Upper lobe of left lung (tissue), 6 donors: ENCODE measurements around the gene DLG2. TPM values are rescaled to one million over a fixed set of nuclear protein-coding genes. Genes with fewer than 3 reads are reported as not detected.

Experiments used
- ATAC-seq, 2 donors: fragments of 200-7000 bp; cut with Tn5 transposase; one replicate each; pipeline ENCODE4 v1.9.1; 2022; ENCODE audit warnings: mild to moderate bottlenecking in 2 of 2, moderate library complexity in 2 of 2; ENCODE audit not compliant: low FRiP score in 2 of 2
- DNase-seq, 2 donors: peaks; one replicate each; pipeline ENCODE4 v3.0.0-alpha.2; 2019 to 2020
- H3K27ac ChIP-seq, 4 donors: fragments of 200-600 bp; sonication (generic); one replicate each; pipeline ENCODE4 v1.5.1; 2016 to 2019
- H3K27me3 ChIP-seq, 4 donors: fragments of 200-600 bp; sonication (generic); one replicate each; pipeline ENCODE4 v1.5.1; 2017 to 2019
- H3K36me3 ChIP-seq, 4 donors: fragments of 200-600 bp; sonication (generic); one replicate each; pipeline ENCODE4 v1.5.1; 2016 to 2019
- H3K4me1 ChIP-seq, 4 donors: fragments of 200-600 bp; sonication (generic); one replicate each; pipeline ENCODE4 v1.5.1; 2018 to 2019
- H3K4me3 ChIP-seq, 4 donors: fragments of 200-600 bp; sonication (generic); one replicate each; pipeline ENCODE4 v1.5.1; 2017 to 2019; ENCODE audit warnings: mild to moderate bottlenecking in 2 of 4, moderate library complexity in 1 of 4
- H3K9me3 ChIP-seq, 4 donors: fragments of 200-600 bp; sonication (generic); one replicate each; pipeline ENCODE4 v1.5.1; 2018 to 2019
- CTCF ChIP-seq, 6 experiments: fragments of 450-650 bp in 4 of 6; fragments of 200-600 bp in 2 of 6; sonication (generic) in 2 of 6; IDR thresholded peaks; one replicate each; pipeline ENCODE4 v1.5.1; 2016 to 2019; ENCODE audit warnings: antibody characterized with exemption in 6 of 6
- EP300 ChIP-seq, 4 donors: sonication (generic); formaldehyde crosslinking; IDR thresholded peaks; one replicate each; pipeline ENCODE4 v1.5.1; 2017; ENCODE audit warnings: antibody characterized with exemption in 4 of 4, control low read depth in 2 of 4
- POLR2A ChIP-seq, 4 donors: fragments of 450-650 bp; IDR thresholded peaks; one replicate each; pipeline ENCODE4 v1.5.1; 2016 to 2017; ENCODE audit warnings: antibody characterized with exemption in 4 of 4, mild to moderate bottlenecking in 2 of 4
- POLR2AphosphoS5 ChIP-seq, 2 donors: sonication (generic); formaldehyde crosslinking; IDR thresholded peaks; one replicate each; pipeline ENCODE4 v1.5.1; 2017; ENCODE audit warnings: antibody characterized with exemption in 2 of 2
- WGBS, 2 donors: methylation state at CpG; one replicate each; pipeline ENCODE4 v1.1.5; 2017 to 2018; 5-methylcytosine and 5-hydroxymethylcytosine counted together
- total RNA-seq, 6 donors: library from RNA; depleted of rRNA in 4 of 6; stranded (reverse); fragments of >200 nt in 4 of 6; gene quantifications; one replicate each; pipeline versions ENCODE4 v1.1.0 to v1.2.1, GENCODE V29; 2016 to 2021
- donor health status: DM: no; HTN: no; CAD: no; lungs with moderate emphysema.
- donor health status: DM: no; HTN: yes; CAD: no; lungs with severe emphysema.

Gene DLG2
- total RNA-seq, 6 donors from 2014 or later, result 3.4 to 37.7 (median 9.1) TPM

DNA sequence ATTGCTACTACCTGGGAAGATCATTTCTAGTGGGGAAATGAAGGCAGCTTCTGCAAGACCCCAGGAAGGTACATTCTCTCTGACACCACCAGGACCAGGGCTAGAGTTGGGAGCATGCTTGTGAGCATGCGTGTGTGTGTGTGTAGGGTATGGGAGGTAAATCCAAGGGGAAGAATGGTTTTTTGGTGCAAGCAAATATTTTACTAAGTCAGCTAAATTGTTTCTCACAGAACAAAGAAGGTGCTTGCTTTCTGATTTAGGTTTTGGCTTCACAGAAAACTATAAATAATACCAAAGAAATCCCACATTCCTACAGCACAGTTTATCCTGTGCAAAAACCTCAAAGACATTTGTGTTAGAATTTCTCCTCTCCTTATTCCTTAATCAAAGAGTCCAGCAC lies 1996.9 kb downstream of the DLG2 start:
- ATAC-seq (no peak), DNase-seq (no peak)
- TF ChIP-seq EP300 (IDR thresholded peaks at IDR 0.05), result no peak
- no peak for TF ChIP-seq POLR2AphosphoS5 (IDR thresholded peaks at IDR 0.05)
- TF ChIP-seq CTCF (IDR thresholded peaks at IDR 0.05), result no peak
- no peak for TF ChIP-seq POLR2A (IDR thresholded peaks at IDR 0.05)
- 95 to 100% methylated on average over 1 of the region's 1 CpG for WGBS, 2 donors
- Histone ChIP-seq H3K27me3 (no peaks in the 10 kb centered on the region), H3K27ac (no peak overlapping the region), H3K4me1 (no peaks in the 10 kb centered on the region), H3K36me3 (no peaks in the 10 kb centered on the region), H3K9me3 (no peaks in the 10 kb centered on the region), H3K4me3 (no peak overlapping the region)

GRCh38 chr11:83629775-83630174 lies 1997.4 kb downstream of the DLG2 start:
- ATAC-seq (no peak), DNase-seq (no peak)
- no peaks in the 10 kb centered on the region for H3K4me1 ChIP-seq
- H3K27ac ChIP-seq, result no peak overlapping the region
- no peaks in the 10 kb centered on the region for H3K9me3 ChIP-seq
- 61 to 66% methylated on average over 2 of the region's 2 CpGs for WGBS, 2 donors
- TF ChIP-seq POLR2AphosphoS5 (IDR thresholded peaks at IDR 0.05) (no peak), POLR2A (IDR thresholded peaks at IDR 0.05) (no peak), EP300 (IDR thresholded peaks at IDR 0.05) (no peak), CTCF (IDR thresholded peaks at IDR 0.05) (no peak)
- no peak overlapping the region for H3K4me3 ChIP-seq
- no peaks in the 10 kb centered on the region for H3K27me3 ChIP-seq
- no peaks in the 10 kb centered on the region for H3K36me3 ChIP-seq

- ATAC-seq (no peak), DNase-seq (no peak)
- TF ChIP-seq CTCF (IDR thresholded peaks at IDR 0.05), result no peak
- TF ChIP-seq POLR2AphosphoS5 (IDR thresholded peaks at IDR 0.05), result no peak
- TF ChIP-seq POLR2A (IDR thresholded peaks at IDR 0.05), result no peak
- no peak for TF ChIP-seq EP300 (IDR thresholded peaks at IDR 0.05)
- 60 to 61% methylated on average over 5 of the region's 5 CpGs for WGBS, 2 donors
- Histone ChIP-seq H3K4me3 (no peak overlapping the region), H3K27me3 (no peaks in the 10 kb centered on the region), H3K4me1 (no peaks in the 10 kb centered on the region), H3K9me3 (no peaks in the 10 kb centered on the region), H3K36me3 (no peaks in the 10 kb centered on the region), H3K27ac (no peak overlapping the region)
These were observed 1998.4 kb downstream of the DLG2 start for GRCh38 chr11:83628622-83629355.

- H3K9me3 ChIP-seq, result no peaks in the 10 kb centered on the region
- no peak overlapping the region for H3K4me3 ChIP-seq
- no peaks in the 10 kb centered on the region for H3K27me3 ChIP-seq
- H3K27ac ChIP-seq, result no peak overlapping the region
- H3K36me3 ChIP-seq, result no peaks in the 10 kb centered on the region
- 84 to 87% methylated on average over 3 of the region's 3 CpGs for WGBS, 2 donors
- no peaks in the 10 kb centered on the region for H3K4me1 ChIP-seq
- TF ChIP-seq EP300 (IDR thresholded peaks at IDR 0.05) (no peak), POLR2AphosphoS5 (IDR thresholded peaks at IDR 0.05) (no peak), POLR2A (IDR thresholded peaks at IDR 0.05) (no peak), CTCF (IDR thresholded peaks at IDR 0.05) (no peak)
- ATAC-seq, result no peak
- DNase-seq, result no peak
These were observed 2001.8 kb downstream of the DLG2 start for GRCh38 chr11:83625336-83625735.

DNA sequence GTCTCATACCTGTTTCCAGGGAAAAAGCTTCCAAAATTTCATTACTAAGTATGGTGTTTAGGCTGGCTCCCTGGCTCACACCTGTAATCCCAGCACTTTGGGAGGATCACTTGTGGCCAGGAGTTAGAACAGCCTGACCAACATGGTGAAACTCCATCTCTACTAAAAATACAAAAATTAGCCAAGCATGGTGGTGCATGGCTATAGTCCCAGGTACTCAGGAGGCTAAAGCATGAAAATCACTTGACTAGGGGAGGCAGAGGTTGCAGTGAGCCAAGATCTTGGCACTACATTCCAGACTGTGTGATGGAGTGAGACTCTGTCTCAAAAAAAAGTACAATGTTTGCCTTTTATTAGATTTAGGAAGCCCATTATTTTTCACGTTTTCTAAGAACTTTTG lies 2009.5 kb downstream of the DLG2 start:
- Histone ChIP-seq H3K9me3 (no peaks in the 10 kb centered on the region), H3K27ac (no peak overlapping the region), H3K27me3 (no peaks in the 10 kb centered on the region), H3K36me3 (no peaks in the 10 kb centered on the region), H3K4me3 (no peak overlapping the region), H3K4me1 (no peaks in the 10 kb centered on the region)
- 76 to 79% methylated on average over 1 of the region's 1 CpG for WGBS, 2 donors
- TF ChIP-seq CTCF (IDR thresholded peaks at IDR 0.05), result no peak
- no peak for TF ChIP-seq POLR2A (IDR thresholded peaks at IDR 0.05)
- TF ChIP-seq POLR2AphosphoS5 (IDR thresholded peaks at IDR 0.05), result no peak
- no peak for TF ChIP-seq EP300 (IDR thresholded peaks at IDR 0.05)
- DNase-seq, result no peak
- no peak for ATAC-seq
